Mesendoderm (in vitro differentiated cells): ENCODE data around the gene ERBIN.
A peak's percentile ranks its signal among the peaks of the same experiment; 100 is the strongest.

Experiments used
- DNase-seq: peaks from one replicate; pipeline ENCODE4 v3.0.0; 2013
- H2AK5ac ChIP-seq: 2 replicates; pipeline ENCODE4 v1.6.1; 2013; ENCODE audit warnings: low read length, inconsistent platforms
- H2BK120ac ChIP-seq: 2 replicates; pipeline ENCODE4 v1.6.1; 2013; ENCODE audit warnings: low read depth, mild to moderate bottlenecking, low read length, moderate library complexity, mixed read lengths
- H2BK15ac ChIP-seq: replicated peaks from 2 replicates; pipeline ENCODE4 v1.6.1; 2013; ENCODE audit warnings: low read depth, mild to moderate bottlenecking, moderate library complexity
- H2BK5ac ChIP-seq: 2 replicates; pipeline ENCODE4 v1.6.1; 2013; ENCODE audit warnings: low read length, inconsistent platforms
- H3K18ac ChIP-seq: 2 replicates; pipeline ENCODE4 v1.6.1; 2013; ENCODE audit warnings: mild to moderate bottlenecking, low read length, mixed read lengths
- H3K23ac ChIP-seq: one replicate; pipeline ENCODE4 v1.6.1; 2013; ENCODE audit warnings: low read length
- H3K27ac ChIP-seq: 2 replicates; pipeline ENCODE4 v1.5.1; 2013; ENCODE audit warnings: low read depth, mild to moderate bottlenecking, inconsistent platforms, low read length, moderate library complexity
- H3K27me3 ChIP-seq: 2 replicates; pipeline ENCODE4 v1.6.1; 2013; ENCODE audit warnings: low read length, control low read depth, mild to moderate bottlenecking, inconsistent platforms; ENCODE audit not compliant: insufficient read depth, poor library complexity
- H3K36me3 ChIP-seq: 2 replicates; pipeline ENCODE4 v1.6.1; 2013; ENCODE audit warnings: low read length, inconsistent platforms; ENCODE audit not compliant: control insufficient read depth, insufficient read depth
- H3K4ac ChIP-seq: one replicate; pipeline ENCODE4 v1.6.1; 2013; ENCODE audit warnings: low read depth, mild to moderate bottlenecking, low read length, moderate library complexity
- H3K4me1 ChIP-seq: 2 replicates; pipeline ENCODE4 v1.6.1; 2013; ENCODE audit warnings: low read depth, low read length, inconsistent platforms; ENCODE audit not compliant: control insufficient read depth
- H3K4me2 ChIP-seq: 2 replicates; pipeline ENCODE4 v1.6.1; 2013; ENCODE audit warnings: low read length
- H3K4me3 ChIP-seq: 2 replicates; pipeline ENCODE4 v1.5.1; 2013; ENCODE audit warnings: mild to moderate bottlenecking, low read length
- H3K56ac ChIP-seq: one replicate; pipeline ENCODE4 v1.6.1; 2013; ENCODE audit warnings: low read length
- H3K79me1 ChIP-seq: 2 replicates; pipeline ENCODE4 v1.6.1; 2013; ENCODE audit warnings: low read length, inconsistent platforms
- H3K79me2 ChIP-seq: 2 replicates; pipeline ENCODE4 v1.6.1; 2013; ENCODE audit warnings: mild to moderate bottlenecking, low read length; ENCODE audit not compliant: control insufficient read depth, insufficient read depth
- H3K9ac ChIP-seq: 2 replicates; pipeline ENCODE4 v1.6.1; 2013; ENCODE audit warnings: low read length, inconsistent platforms
- H4K5ac ChIP-seq: one replicate; pipeline ENCODE4 v1.6.1; 2013; ENCODE audit warnings: low read length
- H4K8ac ChIP-seq: one replicate; pipeline ENCODE4 v1.6.1; 2013; ENCODE audit warnings: low read depth, mild to moderate bottlenecking, control low read depth, low read length, moderate library complexity
- WGBS: extraction: QIAGEN DNeasy Blood & Tissue Kit; methylation state at CpG from one replicate; pipeline ENCODE4 v1.1.7; 2013; ENCODE audit warnings: low lambda C conversion rate, missing lambda C conversion rate; ENCODE audit not compliant: insufficient coverage; ENCODE audit errors: extremely low coverage; 5-methylcytosine and 5-hydroxymethylcytosine counted together

The ERBIN gene

DNA sequence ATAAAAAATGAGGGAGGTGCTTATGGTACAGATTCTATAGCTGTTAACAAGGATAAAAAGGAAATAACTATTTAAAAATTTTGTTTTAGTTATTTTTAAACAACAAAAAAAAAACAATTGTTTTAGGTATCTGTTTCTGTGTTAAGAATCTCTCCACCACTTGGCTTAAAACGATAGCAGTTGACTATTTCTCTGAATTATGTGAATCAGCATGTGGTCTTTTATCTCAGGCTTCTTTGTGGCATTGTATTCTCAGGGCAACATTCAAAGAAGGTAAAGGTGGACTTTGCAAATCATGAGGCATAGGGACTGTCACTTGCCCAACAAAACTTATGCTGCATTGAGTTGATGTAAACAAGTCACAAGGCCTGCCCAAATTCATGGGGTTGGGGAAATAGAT lies 55.2 kb downstream of the ERBIN start:
- no peak overlapping the region for H4K8ac ChIP-seq

DNA sequence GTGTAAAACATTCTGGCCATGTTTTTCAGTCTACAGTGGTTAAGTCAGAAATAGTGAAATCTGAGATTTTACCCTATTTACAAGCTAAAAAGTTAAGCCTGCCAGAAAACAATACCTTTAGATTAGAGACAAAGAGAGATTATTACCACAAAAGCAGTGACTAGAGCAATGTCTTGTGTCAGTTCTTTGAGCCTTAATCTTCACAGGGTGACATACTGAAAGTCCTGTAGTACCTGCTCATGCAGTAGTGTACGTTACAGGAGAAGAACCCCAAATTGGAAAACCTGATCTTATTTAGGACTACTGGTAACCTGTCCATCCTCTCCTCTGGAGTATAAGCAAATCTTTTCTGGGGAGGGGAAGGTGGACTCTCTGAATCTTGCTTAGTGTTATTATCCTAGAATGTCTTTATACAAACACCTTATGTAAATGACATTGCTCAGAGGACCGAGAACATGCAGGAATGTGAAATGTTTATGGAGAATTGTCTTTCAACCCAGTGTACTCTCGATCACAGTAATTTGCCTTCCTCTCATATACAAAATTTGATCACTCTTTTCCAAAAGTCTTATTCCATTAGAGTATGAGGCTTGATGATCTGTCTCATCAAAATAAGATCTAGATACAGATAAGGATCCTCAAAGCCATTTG lies 55.7 kb downstream of the ERBIN start:
- Histone ChIP-seq H3K27me3 (no peaks in the 10 kb centered on the region), H3K4me1 (peaks cover 6% of the 10 kb centered on the region), H2AK5ac (no peak overlapping the region), H3K79me1 (peaks cover 17% of the 10 kb centered on the region), H3K4me2 (no peak overlapping the region), H3K56ac (no peak overlapping the region), H2BK120ac (no peak overlapping the region), H3K4me3 (no peak overlapping the region), H4K8ac (no peak overlapping the region), H3K23ac (no peak overlapping the region), H3K36me3 (no peaks in the 10 kb centered on the region), H2BK5ac (no peak overlapping the region), H2BK15ac (no peak overlapping the region), H3K4ac (no peak overlapping the region), H3K27ac (peak overlapping the region; percentile 49), H3K9ac (no peak overlapping the region), H3K79me2 (peaks cover 28% of the 10 kb centered on the region), H3K18ac (peak overlapping the region; percentile 60), H4K5ac (no peak overlapping the region)
- WGBS, result no CpG with 5 or more reads among the region's 3 CpGs
- peak; percentile 69 for DNase-seq

More for the DNA sequence above, 55.2 kb downstream of the ERBIN start:
- no peak overlapping the region for H3K4me3 ChIP-seq
- H4K5ac ChIP-seq, result no peak overlapping the region
- H2BK15ac ChIP-seq, result no peak overlapping the region
- peaks cover 15% of the 10 kb centered on the region for H3K79me1 ChIP-seq
- H2BK5ac ChIP-seq, result no peak overlapping the region
- H3K56ac ChIP-seq, result no peak overlapping the region
- peaks cover 26% of the 10 kb centered on the region for H3K79me2 ChIP-seq
- H3K27me3 ChIP-seq, result no peaks in the 10 kb centered on the region
- peaks cover 6% of the 10 kb centered on the region for H3K4me1 ChIP-seq
- no peak overlapping the region for H2BK120ac ChIP-seq
- peak overlapping the region; percentile 49 for H3K27ac ChIP-seq
- H3K18ac ChIP-seq, result peak overlapping the region; percentile 60
- H3K23ac ChIP-seq, result no peak overlapping the region
- H3K36me3 ChIP-seq, result no peaks in the 10 kb centered on the region
- H3K4ac ChIP-seq, result no peak overlapping the region
- no peak overlapping the region for H3K4me2 ChIP-seq
- H2AK5ac ChIP-seq, result no peak overlapping the region
- WGBS, result no CpG with 5 or more reads among the region's 1 CpG
- H3K9ac ChIP-seq, result no peak overlapping the region
- peak; percentile 87 for DNase-seq

DNA sequence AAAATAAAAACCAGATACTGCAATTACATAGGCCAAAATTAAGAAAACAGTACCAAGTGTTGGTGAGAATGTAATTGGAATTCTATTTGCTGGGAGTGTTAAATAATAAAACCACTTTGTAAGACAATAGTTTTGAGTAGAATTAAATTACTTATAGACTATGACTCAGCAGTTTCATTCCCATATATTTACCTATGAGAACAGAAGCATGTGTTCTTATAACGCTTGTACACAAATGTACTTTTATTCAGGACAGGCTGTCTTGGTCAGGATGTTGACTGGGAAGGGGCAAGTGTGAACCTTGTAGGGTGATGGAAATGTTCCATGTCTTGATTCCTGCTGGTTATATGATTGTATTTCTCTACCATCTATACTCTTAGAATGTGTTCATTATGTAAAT lies 56.3 kb downstream of the ERBIN start:
- Histone ChIP-seq H2AK5ac (no peak overlapping the region), H3K79me2 (peaks cover 32% of the 10 kb centered on the region), H4K8ac (no peak overlapping the region), H3K18ac (no peak overlapping the region), H2BK5ac (no peak overlapping the region), H3K79me1 (peaks cover 17% of the 10 kb centered on the region), H3K4me2 (no peak overlapping the region), H3K4me1 (peaks cover 6% of the 10 kb centered on the region), H3K4ac (no peak overlapping the region), H3K23ac (no peak overlapping the region), H2BK15ac (no peak overlapping the region), H3K36me3 (no peaks in the 10 kb centered on the region), H3K9ac (no peak overlapping the region), H2BK120ac (no peak overlapping the region), H4K5ac (no peak overlapping the region), H3K56ac (no peak overlapping the region), H3K27me3 (no peaks in the 10 kb centered on the region), H3K4me3 (no peak overlapping the region), H3K27ac (no peak overlapping the region)
- WGBS, result no CpG with 5 or more reads among the region's 1 CpG
- no peak for DNase-seq

DNA sequence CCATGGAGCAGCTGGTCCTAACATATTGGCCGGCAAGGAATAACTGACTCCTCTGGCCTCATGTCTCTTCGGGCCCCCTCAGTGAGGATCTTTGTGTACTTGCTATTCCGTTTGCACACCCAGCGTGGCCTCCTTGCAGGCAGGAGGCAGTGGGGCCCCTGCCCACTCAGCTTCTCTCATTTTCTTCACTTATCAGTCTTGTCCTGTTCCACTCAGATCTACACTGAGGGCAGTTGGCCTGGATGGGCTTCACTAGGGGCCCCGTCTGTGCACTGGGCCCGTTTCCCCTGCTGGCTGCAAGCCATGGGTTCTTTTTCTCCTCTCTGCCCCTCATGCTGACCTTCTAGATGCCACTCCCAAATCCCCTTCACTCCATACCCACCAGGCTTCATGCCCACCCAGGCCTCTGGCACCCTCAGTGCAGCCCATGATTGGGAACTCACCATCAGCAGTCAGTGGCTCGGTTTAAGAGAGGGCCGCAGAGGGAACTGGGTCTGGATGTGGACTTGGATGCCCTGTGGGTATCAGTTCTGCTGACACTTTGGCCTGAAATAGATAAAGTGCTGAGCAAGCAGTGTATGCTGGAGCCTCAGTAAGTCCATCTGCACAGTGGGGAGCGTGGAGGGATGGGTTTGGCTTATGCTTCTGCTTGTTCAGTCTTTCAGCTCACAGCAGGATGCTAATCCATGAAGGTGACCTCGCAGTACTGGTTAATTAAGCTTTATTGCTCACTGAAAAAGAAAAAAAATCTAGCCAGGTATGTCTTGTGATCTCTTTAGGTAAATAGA lies 57.9 kb downstream of the ERBIN start:
- peaks cover 23% of the 10 kb centered on the region for H3K79me2 ChIP-seq
- no peak overlapping the region for H3K4me2 ChIP-seq
- H3K4me3 ChIP-seq, result no peak overlapping the region
- no peak overlapping the region for H3K27ac ChIP-seq
- no peak overlapping the region for H3K4ac ChIP-seq
- H3K4me1 ChIP-seq, result peaks cover 6% of the 10 kb centered on the region
- no peaks in the 10 kb centered on the region for H3K27me3 ChIP-seq
- no peak overlapping the region for H3K9ac ChIP-seq
- no peak overlapping the region for H3K56ac ChIP-seq
- H2BK5ac ChIP-seq, result no peak overlapping the region
- no peak overlapping the region for H2AK5ac ChIP-seq
- peak; percentile 34 for DNase-seq
- no peaks in the 10 kb centered on the region for H3K36me3 ChIP-seq
- H3K23ac ChIP-seq, result no peak overlapping the region
- H3K79me1 ChIP-seq, result peaks cover 13% of the 10 kb centered on the region
- no peak overlapping the region for H4K5ac ChIP-seq
- no peak overlapping the region for H2BK120ac ChIP-seq
- no peak overlapping the region for H4K8ac ChIP-seq
- WGBS, result no CpG with 5 or more reads among the region's 10 CpGs
- H3K18ac ChIP-seq, result no peak overlapping the region
- no peak overlapping the region for H2BK15ac ChIP-seq

DNA sequence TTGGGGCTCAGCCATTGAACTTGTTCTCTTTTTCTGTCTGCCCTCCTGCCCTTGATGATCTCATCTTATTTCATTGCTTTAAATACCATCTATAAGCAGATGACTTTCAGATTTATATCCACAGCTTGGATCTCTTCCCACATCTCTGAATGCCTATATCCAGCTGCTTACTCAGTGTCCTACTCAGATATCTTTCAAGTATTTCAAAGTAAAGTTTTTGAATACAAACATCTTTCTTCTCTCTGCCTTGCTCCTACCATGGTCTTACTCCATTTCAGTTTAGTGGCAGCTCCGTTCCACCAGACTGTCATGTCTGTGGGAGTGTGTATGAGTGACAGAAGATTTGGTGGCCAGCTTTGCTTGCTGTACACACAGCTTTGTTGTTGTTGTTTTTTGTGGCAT lies 59.7 kb downstream of the ERBIN start:
- Histone ChIP-seq H3K56ac (no peak overlapping the region), H3K27me3 (no peaks in the 10 kb centered on the region), H3K4me3 (no peak overlapping the region), H3K23ac (no peak overlapping the region), H4K5ac (no peak overlapping the region), H2AK5ac (no peak overlapping the region), H3K18ac (no peak overlapping the region), H3K4me1 (peaks cover 6% of the 10 kb centered on the region), H3K79me2 (peaks cover 23% of the 10 kb centered on the region), H3K79me1 (peaks cover 13% of the 10 kb centered on the region), H3K36me3 (no peaks in the 10 kb centered on the region), H3K9ac (no peak overlapping the region), H3K27ac (no peak overlapping the region), H2BK15ac (no peak overlapping the region), H4K8ac (no peak overlapping the region), H3K4ac (no peak overlapping the region), H3K4me2 (no peak overlapping the region), H2BK120ac (peak overlapping the region; percentile 21), H2BK5ac (no peak overlapping the region)
- no peak for DNase-seq
- no CpG with 5 or more reads among the region's 1 CpG for WGBS
